ENCODE data around the gene DCC.
A peak's percentile ranks its signal among the peaks of the same experiment; 100 is the strongest.

DCC gene

GRCh38 chr18:52339891-52340371 lies at the start of gene DCC:
Gene DCC (plus strand): TSS chr18:52340197. CDS start chr18:52340788, 591 bp downstream.
- DNase-seq, result no peak

- DNase-seq, result no peak
Measured at GRCh38 chr18:52310651-52311050, 29.3 kb upstream of the DCC start.

- DNase-seq, result no peak
Measured at GRCh38 chr18:52311331-52311730, 28.7 kb upstream of the DCC start.

GRCh38 chr18:52312346-52312745 lies 27.7 kb upstream of the DCC start:
- DNase-seq, result no peak

DNA sequence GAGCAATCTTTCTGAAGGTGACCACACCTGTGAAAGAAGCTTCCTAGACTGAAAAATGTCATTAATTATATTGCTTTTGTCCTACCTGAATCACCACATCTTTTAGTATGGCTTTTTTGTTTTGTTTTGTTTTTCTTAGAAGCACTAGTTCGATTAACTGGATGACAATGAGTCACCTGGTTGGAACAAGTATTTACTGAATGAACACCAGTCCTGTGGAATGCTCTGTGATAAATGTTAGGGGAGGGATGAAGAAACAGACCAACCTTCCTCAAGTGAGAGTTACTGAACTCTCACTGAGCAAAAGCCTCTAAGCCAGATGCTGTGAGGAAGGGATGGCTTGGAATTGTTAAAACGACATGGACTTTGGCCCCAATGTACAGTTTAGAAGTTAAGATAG lies 26.8 kb upstream of the DCC start:
- no peak for DNase-seq

DNA sequence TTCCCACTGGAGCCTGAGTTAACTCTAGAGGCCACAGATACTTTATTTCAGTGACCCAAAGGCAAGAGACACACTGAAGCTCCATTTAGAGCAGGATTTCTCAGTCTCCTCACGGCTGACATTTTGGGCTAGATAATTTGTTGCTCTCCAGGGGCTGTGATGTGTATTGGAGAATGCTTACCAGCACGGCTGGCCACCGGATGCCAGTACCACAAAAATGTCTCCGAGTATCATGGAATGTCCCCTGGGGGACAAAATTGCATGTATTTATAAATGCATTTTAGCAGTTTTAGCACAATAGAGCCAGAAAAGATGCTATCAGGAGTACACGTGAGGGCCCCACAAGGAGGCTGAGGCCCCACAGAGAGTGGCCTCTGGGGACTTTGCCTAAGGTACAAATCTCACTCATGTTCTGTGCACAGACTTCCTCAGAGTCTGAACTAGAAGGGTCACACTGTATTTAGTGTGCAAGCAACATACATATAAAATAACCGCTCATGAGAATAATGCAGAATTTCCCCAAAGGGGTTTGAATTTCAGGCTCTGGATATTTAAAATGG lies 20.5 kb upstream of the DCC start:
- no peak for DNase-seq

- DNase-seq, result no peak
Measured at GRCh38 chr18:52322307-52322706, 17.7 kb upstream of the DCC start.

GRCh38 chr18:52323802-52324201 lies 16.2 kb upstream of the DCC start:
- no peak for DNase-seq

GRCh38 chr18:52325997-52326396 lies 14.0 kb upstream of the DCC start:
- DNase-seq, result no peak

DNA sequence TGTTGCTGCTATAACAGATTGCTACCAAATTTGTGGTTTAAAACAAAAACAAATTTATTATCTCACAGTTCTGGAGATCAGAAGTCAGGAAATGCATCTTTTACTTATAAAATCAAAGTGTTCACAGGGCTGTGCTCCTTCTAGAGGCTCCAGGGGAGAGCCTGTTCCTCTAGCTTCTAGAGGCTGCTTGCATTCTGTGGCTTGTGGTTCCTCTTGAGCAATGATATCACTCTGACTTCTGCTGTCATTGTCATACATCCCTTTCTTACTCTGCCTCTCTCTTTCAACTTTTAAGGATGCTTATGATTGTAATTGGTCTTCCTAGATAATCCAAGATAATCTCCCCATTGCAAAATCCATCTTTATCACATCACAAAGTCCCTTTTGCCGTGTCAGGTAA lies 6.1 kb upstream of the DCC start:
- DNase-seq, result no peak

GRCh38 chr18:52334307-52334706 lies 5.7 kb upstream of the DCC start:
- DNase-seq, result no peak

GRCh38 chr18:52334896-52335295 lies 5.1 kb upstream of the DCC start:
- DNase-seq, result peak in 1 of 3 donors; percentile 2

GRCh38 chr18:52337276-52337675 lies 2.7 kb upstream of the DCC start:
- no peak for DNase-seq

DNA sequence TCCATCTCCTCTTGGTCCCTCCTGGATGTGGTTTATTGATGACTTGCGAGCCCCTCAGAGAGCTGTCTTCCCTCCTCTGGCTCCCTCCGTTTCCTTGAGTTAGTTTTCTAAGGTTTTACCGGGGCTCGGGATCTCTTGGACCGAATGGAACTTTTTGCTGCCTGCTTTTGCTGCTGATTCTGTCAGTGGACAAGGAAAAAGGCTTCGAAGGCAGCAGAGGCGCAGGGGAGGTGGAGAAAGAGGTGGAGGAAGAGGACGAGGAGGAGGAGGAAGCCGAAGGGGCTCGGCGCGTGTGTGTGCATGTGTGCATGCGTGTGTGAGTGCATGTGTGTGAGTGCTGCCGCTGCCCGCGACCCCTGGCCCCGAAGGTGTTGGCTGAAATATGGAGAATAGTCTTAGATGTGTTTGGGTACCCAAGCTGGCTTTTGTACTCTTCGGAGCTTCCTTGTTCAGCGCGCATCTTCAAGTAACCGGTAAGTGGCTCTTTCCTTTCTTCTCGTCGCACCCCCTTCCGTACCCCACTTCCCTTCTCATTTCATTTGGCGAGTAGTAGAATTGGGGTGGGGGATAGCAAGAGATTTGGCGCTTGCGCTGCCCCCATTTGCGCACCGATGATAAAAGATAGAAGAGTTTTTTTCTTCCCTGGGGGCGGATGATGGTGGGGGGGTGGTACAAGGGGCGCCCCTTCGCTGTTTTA lies 557 bp downstream of the DCC start:
- DNase-seq, result no peak

DNA sequence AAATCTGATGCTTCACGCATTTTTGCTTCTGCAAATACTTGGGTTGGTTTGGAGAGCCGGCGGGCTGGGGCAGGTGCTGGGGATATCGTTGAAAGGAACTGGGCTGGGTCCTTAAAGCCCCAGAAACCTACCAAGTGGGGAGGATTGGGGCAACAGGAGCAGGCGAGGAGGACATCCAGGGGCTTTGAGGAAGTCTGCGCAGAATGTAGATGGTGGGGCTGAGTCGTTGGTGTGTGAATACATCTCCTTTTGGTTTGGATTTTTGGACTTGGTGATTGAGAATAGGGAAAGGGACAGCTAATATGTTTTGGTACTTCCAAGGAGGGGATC lies 1.1 kb downstream of the DCC start:
- no peak for DNase-seq

- DNase-seq, result no peak
Measured at GRCh38 chr18:52341608-52342381, 1.8 kb downstream of the DCC start.

DNA sequence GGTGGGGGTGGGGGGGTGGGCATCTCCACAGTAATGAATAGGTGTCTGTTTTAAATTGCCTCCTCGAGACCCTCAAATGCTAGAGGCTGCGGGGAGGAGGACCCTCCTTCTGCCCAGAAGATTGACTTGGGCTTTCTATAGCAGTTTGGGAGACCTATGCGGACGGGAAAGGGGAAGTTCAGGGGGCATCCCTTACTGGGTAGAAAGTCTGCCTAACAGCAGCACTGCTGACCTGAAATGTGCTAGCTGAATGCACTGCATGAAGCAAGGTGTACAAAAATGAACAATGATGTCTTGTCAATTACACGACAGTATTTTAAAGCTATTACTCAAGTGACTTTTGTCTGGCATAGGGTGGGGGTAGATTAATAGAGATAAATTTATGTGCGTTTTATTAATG lies 2.5 kb downstream of the DCC start:
- DNase-seq, result no peak

- no peak for DNase-seq
Measured at GRCh38 chr18:52343138-52343537, 3.1 kb downstream of the DCC start.

GRCh38 chr18:52343731-52344340 lies 3.8 kb downstream of the DCC start:
- no peak for DNase-seq

GRCh38 chr18:52344881-52345280 lies 4.9 kb downstream of the DCC start:
- no peak for DNase-seq

DNA sequence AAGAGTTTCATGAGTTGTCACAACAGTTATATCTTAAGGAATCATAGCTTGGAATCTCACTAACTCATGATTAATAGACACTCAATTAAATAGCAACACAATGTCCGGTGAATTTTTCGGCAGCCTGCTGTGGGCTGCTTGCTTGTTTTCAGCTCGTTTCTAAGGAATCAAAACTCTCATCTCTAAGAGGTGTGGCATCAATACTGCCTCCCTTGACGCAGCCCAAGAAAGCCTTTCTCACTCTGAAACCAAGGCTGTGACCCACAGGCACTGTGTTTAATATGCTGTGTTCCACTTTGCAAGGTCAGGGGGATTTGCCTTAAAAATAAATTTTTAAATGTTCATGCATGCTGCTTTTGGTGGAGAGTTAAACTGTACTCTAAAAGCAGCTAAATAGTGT lies 5.4 kb downstream of the DCC start:
- peak in 1 of 3 donors; percentile 8 for DNase-seq

DNA sequence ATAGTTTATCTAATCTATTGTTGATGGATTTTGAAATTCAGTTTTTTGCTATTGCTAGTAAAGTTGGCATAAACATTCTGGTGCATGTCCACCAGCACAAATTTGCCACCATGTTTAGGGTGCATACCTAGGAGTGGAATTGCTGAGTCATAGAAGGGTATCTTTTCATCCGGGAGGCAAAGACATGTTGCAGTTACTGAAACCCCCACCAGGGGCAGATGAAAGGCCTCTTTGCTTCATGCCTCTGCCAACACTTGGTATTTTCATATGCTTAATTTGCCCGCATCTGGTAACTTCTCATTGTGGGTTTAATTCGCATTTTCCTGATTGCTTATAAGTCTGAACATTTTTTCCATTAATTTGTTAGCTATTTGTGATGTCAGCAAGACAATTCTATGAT lies 8.2 kb downstream of the DCC start:
- peak in 1 of 3 donors; percentile 2 for DNase-seq

DNA sequence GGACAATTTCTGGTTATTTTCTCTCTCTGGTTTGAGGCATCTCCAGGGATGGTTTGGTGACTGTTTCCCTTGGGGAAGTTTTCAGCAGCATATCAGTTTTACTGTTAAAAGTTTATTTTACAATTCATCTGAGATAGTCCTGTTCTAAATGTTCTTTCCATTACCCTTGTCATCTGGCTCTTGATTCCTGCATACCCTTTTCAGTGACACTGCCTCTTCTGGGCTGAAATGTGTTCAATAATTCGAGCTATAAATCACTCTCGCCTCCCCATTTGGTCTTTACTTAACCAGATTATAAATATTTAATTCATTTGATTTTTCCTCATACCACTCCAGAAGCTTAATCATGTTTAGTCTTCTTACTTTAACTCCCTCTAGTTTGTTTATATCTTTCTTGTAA lies 9.5 kb downstream of the DCC start:
- peak in 1 of 3 donors; percentile 2 for DNase-seq

DNA sequence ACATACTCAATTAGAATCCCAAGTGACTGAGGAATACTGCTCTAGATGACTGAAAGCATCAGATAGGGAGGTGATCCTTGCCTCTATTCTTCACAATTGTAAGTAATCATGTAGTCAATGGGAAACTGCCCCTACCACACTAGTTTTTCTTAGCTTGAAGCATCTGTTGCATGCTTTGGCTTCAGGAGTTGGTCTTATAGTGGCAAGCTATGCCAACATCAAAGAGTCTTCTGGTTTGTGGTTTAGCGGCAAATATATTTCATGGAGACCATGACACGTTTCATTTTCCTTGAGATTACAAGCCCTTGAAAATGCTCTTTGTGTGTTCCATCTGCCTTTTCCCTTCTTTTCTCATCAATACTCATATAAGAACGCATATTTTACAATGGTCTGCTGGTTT lies 12.9 kb downstream of the DCC start:
- DNase-seq, result no peak

Data from suppressor macrophage treated with lipopolysaccharide for 1 hour (primary cell).